Measurements from ENCODE around the gene PIM3. TPM values are rescaled to one million over a fixed set of nuclear protein-coding genes. Genes with fewer than 3 reads are reported as not detected.

Gene PIM3
- total and polyA plus RNA-seq, 10 of the 15 experiments (the other 5 are each of a cell fraction or from before 2014, with no cell fraction given), result 0.31 to 60.8 (median 12.4) TPM

DNA sequence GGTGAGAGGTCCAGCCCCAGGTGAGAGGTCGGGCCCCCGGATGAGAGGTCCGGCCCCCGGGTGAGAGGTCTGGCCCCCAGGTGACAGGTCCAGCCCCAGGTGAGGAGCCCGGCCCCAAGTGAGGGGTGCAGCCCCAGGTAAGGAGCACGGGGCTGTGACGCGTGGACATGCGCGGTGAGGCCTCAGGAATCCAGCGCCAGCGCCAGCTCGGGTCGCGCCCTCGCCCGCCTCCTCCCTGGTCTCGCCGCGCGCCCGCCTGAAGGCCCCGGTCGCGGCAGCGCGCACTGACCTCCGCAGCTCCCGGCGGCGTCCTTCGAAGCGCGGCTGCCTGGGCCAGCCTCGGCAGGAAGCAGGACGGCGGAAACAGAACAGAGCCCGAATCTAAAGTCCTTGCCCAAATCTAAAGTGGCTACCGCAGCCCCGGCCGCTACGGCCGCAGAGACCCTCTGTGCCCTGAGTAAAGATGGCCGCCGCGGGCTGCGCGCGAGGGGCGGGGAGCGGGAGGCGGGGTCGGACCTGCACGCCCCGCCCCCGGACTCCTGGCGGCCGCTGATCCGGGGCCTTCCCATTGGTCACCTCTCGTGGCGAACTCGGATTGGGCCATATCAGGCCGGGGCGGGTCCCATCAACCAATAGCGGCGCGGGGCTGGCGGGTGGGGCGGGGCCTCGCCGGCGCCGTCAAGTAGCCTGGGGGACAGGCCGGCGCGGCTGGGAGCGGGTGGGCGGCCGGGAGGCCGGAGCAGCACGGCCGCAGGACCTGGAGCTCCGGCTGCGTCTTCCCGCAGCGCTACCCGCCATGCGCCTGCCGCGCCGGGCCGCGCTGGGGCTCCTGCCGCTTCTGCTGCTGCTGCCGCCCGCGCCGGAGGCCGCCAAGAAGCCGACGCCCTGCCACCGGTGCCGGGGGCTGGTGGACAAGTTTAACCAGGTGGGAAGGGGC, 42.3 kb upstream of the PIM3 start, which contains the start of the genes ALG12 and CRELD2 (continued):
- TF ChIP-seq, protein P1, sequence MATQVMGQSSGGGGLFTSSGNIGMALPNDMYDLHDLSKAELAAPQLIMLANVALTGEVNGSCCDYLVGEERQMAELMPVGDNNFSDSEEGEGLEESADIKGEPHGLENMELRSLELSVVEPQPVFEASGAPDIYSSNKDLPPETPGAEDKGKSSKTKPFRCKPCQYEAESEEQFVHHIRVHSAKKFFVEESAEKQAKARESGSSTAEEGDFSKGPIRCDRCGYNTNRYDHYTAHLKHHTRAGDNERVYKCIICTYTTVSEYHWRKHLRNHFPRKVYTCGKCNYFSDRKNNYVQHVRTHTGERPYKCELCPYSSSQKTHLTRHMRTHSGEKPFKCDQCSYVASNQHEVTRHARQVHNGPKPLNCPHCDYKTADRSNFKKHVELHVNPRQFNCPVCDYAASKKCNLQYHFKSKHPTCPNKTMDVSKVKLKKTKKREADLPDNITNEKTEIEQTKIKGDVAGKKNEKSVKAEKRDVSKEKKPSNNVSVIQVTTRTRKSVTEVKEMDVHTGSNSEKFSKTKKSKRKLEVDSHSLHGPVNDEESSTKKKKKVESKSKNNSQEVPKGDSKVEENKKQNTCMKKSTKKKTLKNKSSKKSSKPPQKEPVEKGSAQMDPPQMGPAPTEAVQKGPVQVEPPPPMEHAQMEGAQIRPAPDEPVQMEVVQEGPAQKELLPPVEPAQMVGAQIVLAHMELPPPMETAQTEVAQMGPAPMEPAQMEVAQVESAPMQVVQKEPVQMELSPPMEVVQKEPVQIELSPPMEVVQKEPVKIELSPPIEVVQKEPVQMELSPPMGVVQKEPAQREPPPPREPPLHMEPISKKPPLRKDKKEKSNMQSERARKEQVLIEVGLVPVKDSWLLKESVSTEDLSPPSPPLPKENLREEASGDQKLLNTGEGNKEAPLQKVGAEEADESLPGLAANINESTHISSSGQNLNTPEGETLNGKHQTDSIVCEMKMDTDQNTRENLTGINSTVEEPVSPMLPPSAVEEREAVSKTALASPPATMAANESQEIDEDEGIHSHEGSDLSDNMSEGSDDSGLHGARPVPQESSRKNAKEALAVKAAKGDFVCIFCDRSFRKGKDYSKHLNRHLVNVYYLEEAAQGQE (IDR thresholded peaks at IDR 0.05; ENCODE audit: low read depth, low read length), result no peak
- TF ChIP-seq, protein P2, sequence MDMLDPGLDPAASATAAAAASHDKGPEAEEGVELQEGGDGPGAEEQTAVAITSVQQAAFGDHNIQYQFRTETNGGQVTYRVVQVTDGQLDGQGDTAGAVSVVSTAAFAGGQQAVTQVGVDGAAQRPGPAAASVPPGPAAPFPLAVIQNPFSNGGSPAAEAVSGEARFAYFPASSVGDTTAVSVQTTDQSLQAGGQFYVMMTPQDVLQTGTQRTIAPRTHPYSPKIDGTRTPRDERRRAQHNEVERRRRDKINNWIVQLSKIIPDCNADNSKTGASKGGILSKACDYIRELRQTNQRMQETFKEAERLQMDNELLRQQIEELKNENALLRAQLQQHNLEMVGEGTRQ (IDR thresholded peaks at IDR 0.05; ENCODE audit: borderline replicate concordance, low read depth, low read length), result no peak
- TF ChIP-seq SMC3 (IDR thresholded peaks at IDR 0.05; ENCODE audit: borderline replicate concordance, low read length) (no peak), RAD51 (IDR thresholded peaks at IDR 0.05) (no peak), RFX5 (IDR thresholded peaks at IDR 0.05; ENCODE audit: low read depth, low read length) (peak; percentile 81), TCF12 (IDR thresholded peaks at IDR 0.05; ENCODE audit: low read depth, low read length) (0 out of 2 replicates have a peak, but pooled peaks have one; percentile 11), KDM1A (IDR thresholded peaks at IDR 0.05; ENCODE audit: borderline replicate concordance) (no peak), IKZF1 (conservative IDR thresholded peaks at IDR 0.05) (peak; percentile 78), CREB1 (IDR thresholded peaks at IDR 0.05; ENCODE audit: low read depth) (peak; percentile 64), SP1 (IDR thresholded peaks at IDR 0.05; ENCODE audit: low read depth, low read length) (peak; percentile 84), MEF2A (IDR thresholded peaks at IDR 0.05; ENCODE audit: insufficient read depth, low read depth, low read length) (no peak), EZH2 (IDR thresholded peaks at IDR 0.05; ENCODE audit: borderline replicate concordance, control insufficient read depth, low read depth, low read length) (no peak), NR2C1 (IDR thresholded peaks at IDR 0.05) (peak; percentile 84), NFXL1 (IDR thresholded peaks at IDR 0.05; ENCODE audit: borderline replicate concordance) (no peak), STAT3 (IDR thresholded peaks at IDR 0.05; ENCODE audit: low read depth, low read length) (no peak), MYC (IDR thresholded peaks at IDR 0.05; ENCODE audit: insufficient read depth, insufficient read length, insufficient replicate concordance, low read length, severe bottlenecking) (no peak)
- TF ChIP-seq, protein P3, sequence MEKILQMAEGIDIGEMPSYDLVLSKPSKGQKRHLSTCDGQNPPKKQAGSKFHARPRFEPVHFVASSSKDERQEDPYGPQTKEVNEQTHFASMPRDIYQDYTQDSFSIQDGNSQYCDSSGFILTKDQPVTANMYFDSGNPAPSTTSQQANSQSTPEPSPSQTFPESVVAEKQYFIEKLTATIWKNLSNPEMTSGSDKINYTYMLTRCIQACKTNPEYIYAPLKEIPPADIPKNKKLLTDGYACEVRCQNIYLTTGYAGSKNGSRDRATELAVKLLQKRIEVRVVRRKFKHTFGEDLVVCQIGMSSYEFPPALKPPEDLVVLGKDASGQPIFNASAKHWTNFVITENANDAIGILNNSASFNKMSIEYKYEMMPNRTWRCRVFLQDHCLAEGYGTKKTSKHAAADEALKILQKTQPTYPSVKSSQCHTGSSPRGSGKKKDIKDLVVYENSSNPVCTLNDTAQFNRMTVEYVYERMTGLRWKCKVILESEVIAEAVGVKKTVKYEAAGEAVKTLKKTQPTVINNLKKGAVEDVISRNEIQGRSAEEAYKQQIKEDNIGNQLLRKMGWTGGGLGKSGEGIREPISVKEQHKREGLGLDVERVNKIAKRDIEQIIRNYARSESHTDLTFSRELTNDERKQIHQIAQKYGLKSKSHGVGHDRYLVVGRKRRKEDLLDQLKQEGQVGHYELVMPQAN (conservative IDR thresholded peaks at IDR 0.05), result peak; percentile 69
- TF ChIP-seq, protein P4, sequence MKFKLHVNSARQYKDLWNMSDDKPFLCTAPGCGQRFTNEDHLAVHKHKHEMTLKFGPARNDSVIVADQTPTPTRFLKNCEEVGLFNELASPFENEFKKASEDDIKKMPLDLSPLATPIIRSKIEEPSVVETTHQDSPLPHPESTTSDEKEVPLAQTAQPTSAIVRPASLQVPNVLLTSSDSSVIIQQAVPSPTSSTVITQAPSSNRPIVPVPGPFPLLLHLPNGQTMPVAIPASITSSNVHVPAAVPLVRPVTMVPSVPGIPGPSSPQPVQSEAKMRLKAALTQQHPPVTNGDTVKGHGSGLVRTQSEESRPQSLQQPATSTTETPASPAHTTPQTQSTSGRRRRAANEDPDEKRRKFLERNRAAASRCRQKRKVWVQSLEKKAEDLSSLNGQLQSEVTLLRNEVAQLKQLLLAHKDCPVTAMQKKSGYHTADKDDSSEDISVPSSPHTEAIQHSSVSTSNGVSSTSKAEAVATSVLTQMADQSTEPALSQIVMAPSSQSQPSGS (IDR thresholded peaks at IDR 0.05; ENCODE audit: low read length), result no peak
